NK-92 (cell line): ENCODE results near the gene HASPIN.

ENCODE experiments used
- DNase-seq: peaks from one replicate; lab custom pipeline; 2025; ENCODE audit not compliant: unreplicated experiment; lab: John Stamatoyannopoulos, UW

Gene HASPIN

DNA sequence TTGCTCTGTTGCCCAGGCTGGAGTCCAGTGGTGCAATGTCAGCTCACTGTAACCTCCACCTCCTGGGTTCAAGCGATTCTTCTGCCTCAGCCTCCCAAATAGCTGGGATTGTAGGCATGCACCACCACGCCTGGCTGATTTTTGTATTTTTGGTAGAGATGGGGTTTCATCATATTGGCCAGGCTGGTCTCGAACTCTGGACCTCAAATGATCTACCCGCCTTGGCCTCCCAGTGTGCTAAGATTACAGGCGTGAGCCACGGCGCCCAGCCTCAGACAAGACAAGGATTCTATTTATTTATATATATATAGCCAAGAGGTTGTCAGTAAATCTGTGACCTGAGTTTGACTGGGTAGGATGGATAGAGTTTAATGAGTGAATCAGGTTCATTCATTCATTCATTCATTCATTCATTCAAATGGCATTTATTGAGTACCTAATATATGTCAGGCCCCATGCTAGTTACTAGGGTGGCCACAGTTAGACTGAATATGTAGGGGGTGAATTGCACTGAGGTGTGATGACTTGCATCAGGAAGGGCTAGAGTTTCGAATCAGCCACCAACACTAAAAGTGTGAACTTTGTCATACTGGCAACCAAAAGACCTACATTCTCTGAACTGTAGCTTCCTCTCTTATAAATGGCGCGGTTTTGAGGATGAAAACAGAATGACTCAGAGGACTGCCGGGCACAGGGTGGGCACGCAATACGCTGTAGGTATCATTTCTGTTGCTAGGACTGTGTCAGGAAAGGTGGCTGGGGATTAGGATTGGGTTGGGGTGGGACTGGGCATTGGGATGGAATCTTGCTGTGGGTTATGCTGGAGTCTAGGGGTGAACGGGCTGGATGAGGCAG lies 39.4 kb downstream of the HASPIN start:
- no peak for DNase-seq

DNA sequence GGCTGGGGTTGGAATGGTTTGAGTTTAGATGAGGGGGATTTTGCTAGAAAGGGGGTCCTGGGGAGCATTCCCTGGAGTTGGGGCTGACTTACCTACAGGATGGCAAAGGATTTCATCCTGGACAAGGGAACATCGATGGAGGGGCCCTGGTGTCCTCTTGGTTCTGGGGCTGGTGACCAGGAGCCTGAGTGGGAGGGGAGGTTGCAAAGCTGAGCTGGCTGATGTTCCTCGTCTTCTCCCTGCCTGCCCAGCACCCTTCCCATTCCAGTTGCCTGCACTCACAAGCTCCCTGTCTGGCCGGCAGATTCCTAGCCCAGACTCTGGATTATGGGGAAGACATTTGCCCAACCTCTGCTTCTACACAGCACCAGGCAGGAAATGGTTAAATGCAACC lies 40.1 kb downstream of the HASPIN start:
- no peak for DNase-seq

- no peak for DNase-seq
Observed at GRCh38 chr17:3765981-3766380, 42.3 kb downstream of the HASPIN start.

GRCh38 chr17:3766779-3767178 lies 43.1 kb downstream of the HASPIN start:
- no peak for DNase-seq

DNA sequence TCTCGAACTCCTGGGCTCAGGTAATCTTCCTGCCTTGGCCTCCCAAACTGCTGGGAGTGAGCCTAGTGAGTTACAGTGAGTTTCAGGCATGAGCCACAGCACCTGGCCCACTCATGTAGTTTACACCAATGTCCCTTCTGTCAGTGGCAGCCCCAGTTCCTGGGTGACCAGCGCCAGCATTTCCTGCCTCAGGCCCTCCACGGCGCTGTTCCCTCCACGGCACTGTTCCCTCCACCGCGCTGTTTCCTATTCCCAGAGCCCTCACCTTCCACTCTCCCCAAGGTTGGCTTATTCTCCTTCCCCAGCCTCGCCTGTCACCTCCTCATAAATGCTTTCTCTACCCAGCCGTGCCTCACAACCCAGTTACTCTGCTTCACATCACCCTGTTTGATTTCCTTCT lies 44.6 kb downstream of the HASPIN start:
- no peak for DNase-seq

DNA sequence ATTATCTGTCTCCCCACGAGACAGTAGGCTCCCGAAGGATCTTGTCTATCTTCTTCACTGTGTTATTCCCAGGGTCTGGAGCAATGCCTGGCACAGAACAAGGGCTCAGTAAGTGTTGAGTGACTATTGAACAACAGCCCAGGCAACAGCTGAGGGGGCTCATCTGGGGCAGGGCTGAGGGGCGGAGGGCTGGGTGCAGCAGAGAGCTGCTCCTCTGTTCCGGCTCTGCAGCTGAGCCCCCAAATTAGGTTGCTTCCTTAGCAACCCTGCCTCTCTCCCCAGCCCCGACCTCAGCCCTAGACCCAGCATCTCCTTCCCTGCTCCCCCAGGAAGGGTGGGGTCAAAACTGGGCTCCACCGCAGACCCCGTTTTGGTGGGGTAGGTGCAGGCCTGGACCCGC lies 45.1 kb downstream of the HASPIN start:
- no peak for DNase-seq

GRCh38 chr17:3770466-3770865 lies 46.8 kb downstream of the HASPIN start:
- no peak for DNase-seq

- DNase-seq, result no peak
Observed at GRCh38 chr17:3771140-3771539, 47.4 kb downstream of the HASPIN start.

- DNase-seq, result no peak
Observed at GRCh38 chr17:3772764-3773163, 49.1 kb downstream of the HASPIN start.

DNA sequence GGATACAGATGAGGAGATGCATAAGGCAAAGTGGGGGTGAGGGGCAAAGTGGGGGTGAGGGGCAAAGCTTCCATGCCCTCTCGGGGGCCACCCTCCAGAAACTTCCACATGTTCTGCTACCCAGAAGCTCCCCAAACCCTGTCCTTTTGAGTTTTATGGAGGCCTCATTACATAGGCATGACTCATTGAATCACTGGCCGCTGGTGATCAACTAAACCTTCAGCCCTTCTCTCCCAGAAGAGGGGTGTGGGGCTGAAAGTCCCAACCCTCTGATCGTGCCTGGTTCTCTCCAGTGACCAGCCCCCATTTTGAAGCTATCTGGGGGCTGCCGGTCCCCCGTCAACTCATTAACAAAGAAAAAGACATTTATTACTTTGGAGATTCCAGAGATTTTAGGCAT lies 49.8 kb downstream of the HASPIN start:
- no peak for DNase-seq

- DNase-seq, result no peak
Observed at GRCh38 chr17:3773966-3774365, 50.3 kb downstream of the HASPIN start.
